Activated CD4-positive, alpha-beta T cell treated with anti-CD3 and anti-CD28 coated beads, Interleukin-2, Interleukin-4, amounts not matched to agents 100 ng/mL and 50 ng/mL, durations not matched to agents 16 hours and 8 hours (primary cell): ENCODE data around the gene SWSAP1.

ENCODE experiments used
- DNase-seq: peaks from one replicate; pipeline ENCODE4 v3.0.0-alpha.2; 2020; ENCODE audit warnings: low spot score

The SWSAP1 gene

DNA sequence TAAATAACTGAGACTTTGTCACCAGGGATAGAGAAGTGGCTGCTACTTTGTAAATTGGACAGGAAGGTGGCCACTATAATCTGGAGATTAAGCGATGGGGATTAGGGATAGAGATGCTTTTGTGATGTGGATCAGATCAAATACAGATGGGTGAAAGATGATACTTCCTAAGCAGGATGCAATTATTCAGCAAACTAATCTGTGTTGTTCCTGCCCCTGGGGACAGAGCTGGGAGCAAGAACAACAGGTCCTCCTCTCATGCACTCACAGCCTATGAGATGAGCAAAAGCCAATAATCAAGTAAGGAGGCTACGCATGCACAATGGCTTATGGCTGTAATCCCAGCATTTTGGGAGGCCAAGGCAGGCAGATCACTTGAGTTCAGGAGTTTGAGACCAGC is 40.1 kb downstream of the SWSAP1 start:
- DNase-seq = no peak

DNA sequence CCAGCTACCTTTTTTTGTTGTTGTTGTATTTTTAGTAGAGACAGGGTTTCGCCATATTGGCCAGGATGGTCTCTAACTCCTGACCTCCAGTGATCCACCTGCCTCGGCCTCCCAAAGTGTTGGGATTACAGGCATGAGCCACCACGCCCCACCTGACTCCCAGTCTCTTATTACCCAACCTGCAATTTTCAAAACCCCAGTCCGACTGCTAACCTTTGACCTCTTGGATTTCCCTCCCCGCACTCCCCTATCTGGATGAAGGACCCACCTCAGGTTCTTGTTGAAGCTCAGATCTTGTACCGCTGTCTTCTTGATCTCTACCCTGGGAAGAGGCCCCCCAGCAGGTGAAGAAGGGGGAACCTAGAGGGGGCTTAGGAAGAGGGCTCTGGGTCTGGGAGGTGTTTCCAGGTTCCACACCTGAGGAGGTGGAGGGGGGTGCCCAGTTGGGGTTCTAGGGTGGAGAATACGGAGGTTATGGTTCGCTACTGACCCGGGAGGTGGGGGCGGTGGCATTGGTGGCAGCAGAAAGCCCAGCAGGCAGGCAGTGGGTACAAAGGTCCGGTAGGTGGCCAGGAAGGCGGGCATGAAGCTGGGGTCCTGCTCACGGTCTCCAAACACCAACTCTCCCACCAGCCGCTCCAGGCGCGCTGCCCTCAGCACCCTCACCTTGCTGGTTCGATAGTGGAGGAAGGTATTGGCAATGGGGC is 42.0 kb downstream of the SWSAP1 start:
- DNase-seq = no peak

DNA sequence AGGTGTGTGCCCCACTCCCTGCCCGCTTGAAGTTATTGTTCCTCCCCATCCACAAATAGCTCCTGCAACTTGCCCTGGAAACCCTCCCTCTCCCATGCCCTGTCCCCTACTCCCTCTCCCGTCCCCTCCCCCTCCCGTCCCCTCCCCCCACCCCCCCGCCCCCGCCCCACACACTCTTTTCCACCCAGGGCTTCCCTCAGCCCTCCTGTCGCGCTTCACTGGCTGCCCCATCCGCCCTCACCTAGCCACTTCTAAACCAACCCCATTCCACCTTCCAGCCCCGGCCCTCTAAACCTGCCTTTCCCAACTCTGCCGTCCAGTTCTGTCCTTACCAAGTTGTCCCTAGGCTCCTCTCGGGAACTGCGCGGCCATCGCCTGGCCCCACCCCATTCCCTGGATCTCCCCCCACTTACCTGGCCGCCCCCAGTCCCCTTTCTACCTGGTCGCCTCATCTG is 43.7 kb downstream of the SWSAP1 start:
- no peak for DNase-seq

DNA sequence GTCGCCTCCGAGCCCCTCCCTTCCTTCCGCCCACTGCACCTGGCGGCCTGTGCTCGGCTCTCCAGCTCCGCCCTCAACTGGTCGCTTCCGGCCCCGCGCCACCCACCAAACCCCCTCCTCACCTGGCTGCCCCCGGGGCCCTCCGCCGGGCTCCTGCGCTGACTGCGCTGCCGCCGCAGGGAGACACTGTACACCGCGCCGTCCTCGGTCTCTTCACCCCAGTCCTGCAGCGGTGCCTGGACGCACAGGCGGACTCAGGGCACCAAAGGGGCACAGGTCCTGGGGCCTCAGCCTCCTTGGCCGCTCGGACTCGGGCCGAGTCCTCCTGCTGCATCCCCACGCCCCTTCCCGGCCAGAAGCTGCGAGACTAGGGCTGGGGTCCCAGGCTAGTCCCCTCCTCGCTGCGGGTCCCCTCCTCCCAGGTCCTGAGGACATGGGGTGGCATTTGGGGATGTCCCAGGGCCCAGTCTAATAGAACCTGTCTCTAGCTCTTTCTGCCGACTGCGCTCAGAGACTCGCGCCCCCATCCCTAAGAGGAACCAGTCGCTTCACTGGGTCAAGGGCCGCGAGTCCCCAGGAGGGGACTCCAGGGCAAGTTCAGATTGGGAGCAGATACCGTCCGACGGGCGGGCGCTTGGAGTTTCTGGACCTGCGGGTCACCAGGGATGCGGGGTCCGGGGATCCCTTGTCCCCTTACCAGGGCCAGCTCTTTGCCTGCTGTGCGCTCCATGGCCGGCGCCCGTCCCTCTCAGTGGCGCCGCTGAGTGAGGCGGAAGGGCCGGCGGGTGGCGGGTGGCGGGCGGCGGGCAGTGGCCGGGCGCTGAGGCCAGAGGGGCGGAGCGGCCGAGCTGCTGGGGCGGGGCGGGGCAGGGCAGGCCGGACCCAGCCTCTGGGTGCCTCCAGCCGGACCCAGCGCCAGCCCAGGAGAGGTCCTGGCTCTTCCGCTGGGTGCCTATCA is 44.4 kb downstream of the SWSAP1 start, which contains the start of gene RGL3:
RGL3 (minus strand) TSS at position 766 of the 958 bp plus-strand sequence; CDS start at position 730, 36 bp downstream.
- DNase-seq = no peak

DNA sequence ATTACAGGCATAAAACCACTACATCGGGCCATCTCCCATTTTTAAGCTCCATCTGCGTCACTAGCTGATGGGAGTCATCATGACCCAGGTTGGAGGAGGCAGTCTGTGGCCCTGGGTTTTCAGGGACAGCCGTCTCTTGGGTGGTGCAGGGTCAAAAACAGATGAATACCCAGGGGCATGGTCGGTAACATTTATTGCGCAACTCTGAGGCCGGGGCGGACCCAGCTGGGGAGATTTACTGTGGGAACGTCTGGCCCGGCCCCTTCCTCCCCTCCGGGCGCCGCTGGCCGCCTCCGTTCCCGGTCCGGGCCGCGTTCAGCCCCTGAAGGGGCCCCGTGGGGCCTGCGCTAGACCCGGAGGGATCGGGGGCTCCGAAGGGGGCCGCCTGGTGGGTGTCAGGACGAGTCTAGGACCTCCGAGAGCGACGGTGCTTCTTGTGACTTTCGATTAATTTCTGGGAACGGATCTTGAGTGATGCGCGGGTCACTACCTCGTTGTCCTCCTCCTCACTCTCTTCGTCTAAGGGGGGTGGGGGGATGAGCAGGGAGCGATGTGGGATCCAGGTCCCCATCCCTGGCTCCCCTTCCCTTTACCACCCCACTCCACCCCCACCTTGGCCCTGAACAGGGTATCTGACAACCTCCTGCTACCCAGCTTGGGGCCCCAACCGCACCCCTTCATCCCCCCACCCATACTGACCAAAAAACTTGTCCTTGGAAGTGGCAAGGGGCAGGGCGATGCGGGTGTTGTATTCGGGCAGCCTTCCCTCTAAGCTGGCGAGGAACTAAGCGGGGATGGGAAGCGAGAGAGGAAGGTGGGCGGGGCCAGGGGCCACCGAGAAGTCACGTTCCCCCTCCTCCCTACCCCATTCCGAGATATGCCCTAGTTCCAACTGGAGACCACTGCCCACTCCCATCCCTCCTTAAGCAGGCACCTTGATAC is 46.2 kb downstream of the SWSAP1 start:
- no peak for DNase-seq

DNA sequence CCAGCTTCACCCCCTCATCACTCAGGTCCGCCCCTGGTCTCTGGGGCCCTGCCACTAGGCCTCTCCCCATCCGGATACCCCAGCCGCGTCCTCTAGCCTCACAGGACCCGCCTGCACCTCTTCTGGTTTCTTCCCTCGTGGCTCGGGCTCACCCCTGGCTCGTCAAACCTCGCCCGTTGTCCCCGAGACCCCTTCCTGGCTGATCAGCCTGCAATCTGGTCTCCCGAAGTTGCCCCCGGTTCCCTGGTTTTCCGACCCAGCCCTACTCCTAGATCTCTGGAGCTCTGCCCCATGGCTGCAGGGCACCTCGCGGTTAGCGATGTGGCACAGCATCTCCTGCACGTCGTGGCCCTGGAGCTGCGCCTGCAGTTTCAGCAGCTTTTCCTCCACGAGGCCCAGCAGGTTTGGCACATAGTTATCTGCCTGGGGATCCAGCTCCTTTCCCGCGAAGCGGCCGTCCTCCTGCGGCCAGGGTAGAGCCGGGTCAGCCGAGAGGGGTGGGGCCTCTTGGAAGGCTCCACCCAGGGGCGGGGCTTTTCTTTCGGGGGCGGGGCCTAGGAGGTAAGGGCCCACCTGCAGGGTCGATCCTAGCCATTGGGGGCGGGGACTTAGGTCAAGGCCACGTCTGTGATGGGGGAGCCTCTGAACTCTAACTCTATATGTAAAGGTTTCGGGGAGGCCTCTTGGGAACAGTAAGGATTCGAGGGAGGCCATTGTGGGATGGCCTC is 47.1 kb downstream of the SWSAP1 start:
- DNase-seq = peak; percentile 14

DNA sequence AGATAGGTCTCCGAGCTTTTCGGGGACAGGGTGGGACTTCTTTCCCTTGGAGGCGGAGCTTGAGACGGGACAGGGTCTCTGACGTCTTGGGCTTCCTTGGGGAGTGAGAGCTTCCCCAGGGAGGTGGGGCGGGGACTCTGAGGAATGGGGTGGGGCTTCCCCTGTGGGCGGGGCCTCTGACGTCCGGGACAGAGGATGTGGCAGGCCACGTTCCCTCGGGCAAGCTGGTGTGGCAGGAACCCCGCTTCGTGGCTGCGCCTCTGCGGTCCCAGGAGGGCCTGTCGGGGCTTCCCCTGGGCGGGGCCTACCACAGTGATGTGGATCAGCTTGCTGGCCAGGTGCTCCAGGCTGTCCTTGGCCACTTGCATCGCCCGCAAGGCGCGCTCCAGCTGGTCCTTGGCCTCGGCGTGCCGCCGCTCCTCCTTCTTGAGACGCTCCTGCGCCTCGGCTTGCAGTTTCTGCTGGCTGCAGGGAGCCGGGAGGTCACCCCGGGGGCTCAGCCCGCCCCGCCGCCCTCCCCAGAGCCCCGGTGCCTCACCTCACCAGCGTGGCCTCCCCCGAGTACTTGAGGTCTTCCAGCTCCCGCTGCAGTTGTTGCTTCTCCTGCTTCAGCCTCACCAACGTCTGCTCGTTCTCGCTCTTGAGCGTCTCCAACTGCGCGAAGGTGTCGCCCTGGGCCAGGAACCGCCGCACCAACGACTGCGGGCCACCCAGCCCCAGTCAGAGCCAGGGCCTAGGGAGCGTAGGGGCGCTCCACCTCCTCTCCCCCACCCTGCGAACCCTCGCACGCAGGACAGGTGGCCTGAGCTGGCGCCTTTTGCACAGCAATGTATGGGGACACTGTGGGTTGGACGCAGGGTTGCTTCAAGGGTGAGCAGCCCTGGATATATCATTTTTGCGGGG is 47.9 kb downstream of the SWSAP1 start:
- peak; percentile 77 for DNase-seq

DNA sequence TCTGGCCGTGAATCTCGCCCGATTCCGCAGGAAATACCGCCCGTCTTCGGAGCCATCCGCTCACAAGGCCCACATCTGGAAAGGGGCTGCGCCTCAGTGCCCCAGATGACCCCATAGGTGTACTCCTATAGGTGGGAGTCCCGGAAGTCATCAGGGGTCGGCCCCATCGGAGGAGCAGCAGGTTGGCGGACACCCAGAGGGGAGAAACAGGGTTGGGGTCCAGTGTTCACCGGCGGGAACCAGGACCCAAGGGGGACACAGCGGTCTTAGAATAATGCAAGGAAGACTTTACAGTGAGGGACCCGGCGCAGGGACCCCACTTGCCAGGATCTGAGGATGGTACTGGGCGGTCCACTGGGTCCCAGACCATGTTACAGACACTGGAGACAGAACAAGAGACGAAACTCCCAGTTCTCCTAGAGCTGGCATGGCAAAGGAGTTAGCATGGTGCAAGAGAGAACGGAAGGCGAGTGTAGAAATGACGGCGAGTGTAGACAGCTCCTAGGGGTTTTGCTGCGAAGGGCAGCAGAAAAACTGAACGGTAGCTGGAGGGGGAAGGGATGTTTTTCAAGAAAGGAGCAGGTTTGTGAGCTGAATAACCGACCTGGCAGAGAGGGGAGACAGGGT is 48.8 kb downstream of the SWSAP1 start:
- DNase-seq = no peak

DNA sequence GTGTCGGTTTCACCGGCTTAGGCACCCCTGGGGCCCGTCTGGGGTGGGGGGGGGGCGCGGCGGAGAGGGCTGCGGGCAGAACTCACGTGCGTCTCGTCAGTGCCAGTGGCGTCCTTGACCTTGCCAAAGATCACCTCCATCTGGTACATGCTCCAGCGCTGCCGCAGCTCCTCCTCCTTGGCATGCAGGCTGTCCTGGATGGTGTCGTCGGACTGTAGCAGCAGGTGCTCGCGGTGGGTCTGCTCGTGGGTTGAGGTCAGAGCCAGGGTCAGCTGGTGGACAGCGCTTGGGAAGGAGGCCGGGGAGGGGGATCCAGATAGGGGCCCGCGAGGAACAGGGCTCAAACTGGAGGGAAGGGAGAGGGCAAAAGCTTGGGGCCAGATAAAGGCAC is 49.3 kb downstream of the SWSAP1 start:
- DNase-seq = no peak
